ENCODE measurements around the gene CFAP299. TPM values are rescaled to one million over a fixed set of nuclear protein-coding genes. Genes with fewer than 3 reads are reported as not detected.
A peak's percentile ranks its signal among the peaks of the same experiment; 100 is the strongest.

The CFAP299 gene
- total RNA-seq, 6 experiments from 2014 or later = not detected

DNA sequence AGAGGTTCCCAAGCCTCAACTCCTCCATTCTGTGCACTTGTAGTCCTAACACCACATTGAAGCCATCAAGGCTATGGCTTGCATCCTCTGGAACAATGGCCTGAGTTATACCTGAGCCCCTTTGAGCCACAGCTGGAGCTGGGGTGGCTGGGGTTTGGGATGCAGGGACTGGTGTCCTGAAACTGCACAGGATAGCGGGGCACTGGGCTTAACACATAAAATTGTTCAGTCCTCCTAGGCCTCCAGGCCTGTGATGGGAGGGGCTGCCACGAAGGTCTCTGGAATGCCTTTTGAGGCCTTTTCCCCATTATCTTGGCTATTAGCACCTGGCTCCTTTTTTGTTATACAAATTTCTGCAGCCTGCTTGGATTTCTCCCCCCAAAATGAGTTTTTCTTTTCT, 35.5 kb downstream of the CFAP299 start:
- intact Hi-C loops (cut with DNase I) = no loop called here
- TF ChIP-seq, protein P1, sequence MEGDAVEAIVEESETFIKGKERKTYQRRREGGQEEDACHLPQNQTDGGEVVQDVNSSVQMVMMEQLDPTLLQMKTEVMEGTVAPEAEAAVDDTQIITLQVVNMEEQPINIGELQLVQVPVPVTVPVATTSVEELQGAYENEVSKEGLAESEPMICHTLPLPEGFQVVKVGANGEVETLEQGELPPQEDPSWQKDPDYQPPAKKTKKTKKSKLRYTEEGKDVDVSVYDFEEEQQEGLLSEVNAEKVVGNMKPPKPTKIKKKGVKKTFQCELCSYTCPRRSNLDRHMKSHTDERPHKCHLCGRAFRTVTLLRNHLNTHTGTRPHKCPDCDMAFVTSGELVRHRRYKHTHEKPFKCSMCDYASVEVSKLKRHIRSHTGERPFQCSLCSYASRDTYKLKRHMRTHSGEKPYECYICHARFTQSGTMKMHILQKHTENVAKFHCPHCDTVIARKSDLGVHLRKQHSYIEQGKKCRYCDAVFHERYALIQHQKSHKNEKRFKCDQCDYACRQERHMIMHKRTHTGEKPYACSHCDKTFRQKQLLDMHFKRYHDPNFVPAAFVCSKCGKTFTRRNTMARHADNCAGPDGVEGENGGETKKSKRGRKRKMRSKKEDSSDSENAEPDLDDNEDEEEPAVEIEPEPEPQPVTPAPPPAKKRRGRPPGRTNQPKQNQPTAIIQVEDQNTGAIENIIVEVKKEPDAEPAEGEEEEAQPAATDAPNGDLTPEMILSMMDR (IDR thresholded peaks at IDR 0.05) = no peak
- TF ChIP-seq POLR2A (IDR thresholded peaks at IDR 0.05) = no peak
- no peak overlapping the region for H3K4me3 ChIP-seq
- ATAC-seq (no peak), DNase-seq (no peak)
- no peaks in the 10 kb centered on the region for H3K4me1 ChIP-seq
- no peaks in the 10 kb centered on the region for H3K9me3 ChIP-seq
- no peak overlapping the region for H3K27ac ChIP-seq
- H3K27me3 ChIP-seq = no peaks in the 10 kb centered on the region
- no peaks in the 10 kb centered on the region for H3K36me3 ChIP-seq
- WGBS (ENCODE audit: insufficient coverage, low coverage, low lambda C conversion rate, missing lambda C conversion rate) = 50% methylated on average over 1 of the region's 2 CpGs

DNA sequence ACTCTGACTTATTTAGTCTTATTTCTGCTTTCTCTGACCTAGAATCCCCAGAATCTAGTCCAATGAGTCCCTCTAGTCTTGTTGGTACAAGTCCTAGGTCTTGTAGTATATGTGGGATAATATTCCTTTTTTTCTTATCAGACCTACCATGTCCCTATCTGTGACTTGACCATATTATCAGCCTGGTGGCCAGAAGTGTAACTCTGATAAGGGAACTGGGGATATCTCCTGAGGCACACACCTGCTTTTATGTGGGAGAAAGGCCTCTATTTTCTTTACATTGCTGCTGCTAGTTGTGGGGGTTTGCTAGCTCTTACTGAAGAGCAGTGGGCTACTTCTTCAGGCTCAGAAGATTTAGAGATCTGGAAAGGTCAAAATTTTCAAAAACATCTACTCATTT, 38.6 kb downstream of the CFAP299 start:
- no peaks in the 10 kb centered on the region for H3K36me3 ChIP-seq
- no peak overlapping the region for H3K27ac ChIP-seq
- no peak overlapping the region for H3K4me3 ChIP-seq
- DNase-seq (no peak), ATAC-seq (no peak)
- intact Hi-C loops (cut with DNase I) = no loop called here
- H3K27me3 ChIP-seq = no peaks in the 10 kb centered on the region
- no peaks in the 10 kb centered on the region for H3K4me1 ChIP-seq
- TF ChIP-seq, protein P1 (IDR thresholded peaks at IDR 0.05) = no peak
- no peak for TF ChIP-seq POLR2A (IDR thresholded peaks at IDR 0.05)
- H3K9me3 ChIP-seq = no peaks in the 10 kb centered on the region

DNA sequence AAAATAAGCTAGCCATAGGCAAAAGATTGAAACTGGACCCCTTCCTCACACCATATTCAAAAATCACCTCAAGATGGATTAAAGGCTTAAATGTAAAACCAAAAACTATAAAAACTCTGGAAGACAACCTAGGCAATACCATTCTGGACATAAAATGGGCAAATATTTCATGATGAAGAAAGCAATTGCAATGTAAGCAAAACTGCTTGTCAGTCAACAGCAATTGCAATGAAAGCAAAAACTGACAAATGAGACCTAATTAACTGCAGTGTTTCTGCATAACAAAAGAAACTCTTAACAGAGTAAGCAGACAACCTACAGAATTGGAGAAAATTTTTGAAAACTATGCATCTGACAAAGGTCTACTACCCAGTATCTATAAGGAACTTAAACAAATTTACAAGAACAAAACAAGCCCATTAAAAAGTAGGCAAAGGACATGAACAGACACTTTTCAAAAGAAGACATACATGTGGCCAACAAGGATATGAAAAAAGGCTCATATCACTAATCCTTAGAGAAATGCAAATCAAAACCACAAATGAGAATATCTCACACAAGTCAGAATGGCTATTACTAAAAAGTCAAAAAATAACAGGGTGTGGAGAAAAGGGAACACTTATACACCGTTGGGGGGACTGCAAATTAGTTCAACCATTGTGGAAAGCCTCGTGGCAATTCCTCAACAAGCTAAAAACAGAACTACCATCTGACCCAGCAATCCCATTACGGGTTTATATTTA, 46.7 kb downstream of the CFAP299 start:
- Histone ChIP-seq H3K4me3 (no peak overlapping the region), H3K4me1 (no peaks in the 10 kb centered on the region), H3K27me3 (no peaks in the 10 kb centered on the region), H3K36me3 (no peaks in the 10 kb centered on the region), H3K9me3 (no peaks in the 10 kb centered on the region), H3K27ac (no peak overlapping the region)
- TF ChIP-seq, protein P1 (IDR thresholded peaks at IDR 0.05) = no peak
- no peak for TF ChIP-seq POLR2A (IDR thresholded peaks at IDR 0.05)
- ATAC-seq = no peak
- DNase-seq = no peak
- intact Hi-C loops (cut with DNase I) = no loop called here
- WGBS (ENCODE audit: insufficient coverage, low coverage, low lambda C conversion rate, missing lambda C conversion rate) = 23% methylated on average over 3 of the region's 3 CpGs

DNA sequence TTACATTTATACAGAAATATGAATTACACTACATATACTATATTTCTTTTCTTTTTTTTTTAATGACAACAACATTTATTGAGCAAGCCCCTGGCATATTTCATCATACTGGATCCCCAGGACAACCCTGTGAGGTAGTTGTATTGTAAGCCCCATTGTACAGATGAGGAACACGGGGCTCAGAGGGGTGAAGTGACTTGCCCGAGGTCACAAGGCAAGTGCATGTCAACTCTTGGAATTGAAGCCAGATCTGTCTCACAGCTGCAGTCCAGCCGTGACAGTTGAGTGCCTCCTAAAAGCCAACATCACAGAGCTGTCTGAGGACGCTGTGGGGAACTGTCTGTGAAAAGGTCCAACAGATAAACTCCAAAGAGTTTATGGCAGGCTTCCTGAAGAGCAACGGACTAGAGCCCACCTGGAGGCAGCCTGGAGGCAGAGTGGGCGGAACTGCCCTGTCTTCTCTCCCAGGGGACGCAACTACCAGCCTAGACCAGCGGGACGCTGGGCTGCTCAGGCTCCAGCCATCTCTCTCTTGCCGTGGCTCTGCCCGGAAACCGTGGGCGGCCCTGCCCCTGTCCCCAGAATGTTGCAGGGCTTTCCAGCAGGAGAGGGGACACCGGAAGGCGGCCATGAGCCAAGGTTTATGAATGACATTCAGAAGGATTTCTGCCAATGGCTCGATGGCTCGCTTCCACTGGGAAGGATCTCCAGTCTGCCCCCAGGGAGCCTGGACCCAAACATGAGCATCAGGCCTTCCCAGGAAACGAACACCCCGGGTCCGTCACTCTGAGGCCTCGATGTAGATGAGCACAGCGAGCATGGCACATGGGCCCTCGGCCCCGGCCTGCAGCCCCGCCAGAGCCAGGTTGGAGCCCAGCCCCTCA, 50.1 kb downstream of the CFAP299 start:
- ATAC-seq (peak in 1 of 4 donors; percentile 38), DNase-seq (no peak)
- 60% methylated on average over 5 of the region's 25 CpGs for WGBS (ENCODE audit: insufficient coverage, low coverage, low lambda C conversion rate, missing lambda C conversion rate)
- H3K27ac ChIP-seq = no peak overlapping the region
- intact Hi-C loops (cut with DNase I) = no loop called here
- H3K4me1 ChIP-seq = no peaks in the 10 kb centered on the region
- H3K36me3 ChIP-seq = no peaks in the 10 kb centered on the region
- no peaks in the 10 kb centered on the region for H3K27me3 ChIP-seq
- TF ChIP-seq POLR2A (IDR thresholded peaks at IDR 0.05) = no peak
- TF ChIP-seq, protein P1 (IDR thresholded peaks at IDR 0.05) = no peak
- no peak overlapping the region for H3K4me3 ChIP-seq
- H3K9me3 ChIP-seq = no peaks in the 10 kb centered on the region

Data from right lobe of liver (tissue), 6 donors.